SJCRH30 (cell line): ENCODE results near the gene KIAA1217. TPM values are rescaled to one million over a fixed set of nuclear protein-coding genes. Genes with fewer than 3 reads are reported as not detected.
"Not testable (repeated sequence)": the region's sequence is repeated elsewhere in the genome, so short reads cannot be mapped to it uniquely, and the experiment has no call there.

ENCODE experiments used
- DNase-seq, 2 experiments: peaks; one replicate each; pipeline ENCODE4 v3.0.0-alpha.2; 2015 to 2020
- H3K27ac ChIP-seq: fragments of 250-450 bp; sonication (Bioruptor Pico); 2 replicates; pipeline ENCODE4 v1.5.1; 2020; ENCODE audit warnings: mild to moderate bottlenecking, moderate library complexity
- H3K27me3 ChIP-seq: fragments of 250-450 bp; sonication (Bioruptor Pico); 2 replicates; pipeline ENCODE4 v1.5.1; 2020; ENCODE audit warnings: mild to moderate bottlenecking, moderate library complexity
- H3K36me3 ChIP-seq: fragments of 250-450 bp; sonication (Bioruptor Pico); 2 replicates; pipeline ENCODE4 v1.5.1; 2020; ENCODE audit warnings: mild to moderate bottlenecking, moderate library complexity
- H3K4me1 ChIP-seq: fragments of 250-450 bp; sonication (Bioruptor Pico); 2 replicates; pipeline ENCODE4 v1.5.1; 2020; ENCODE audit warnings: mild to moderate bottlenecking, moderate library complexity
- H3K4me3 ChIP-seq: fragments of 250-450 bp; sonication (Bioruptor Pico); 2 replicates; pipeline ENCODE4 v1.5.1; 2020; ENCODE audit warnings: mild to moderate bottlenecking, moderate library complexity
- H3K9me3 ChIP-seq: fragments of 250-450 bp; sonication (Bioruptor Pico); replicated peaks from 2 replicates; pipeline ENCODE4 v1.5.1; 2020; ENCODE audit warnings: mild to moderate bottlenecking, moderate library complexity
- total RNA-seq: library from RNA; depleted of rRNA; stranded (reverse); fragments of >200 nt; shearing (Covaris generic); gene quantifications from 2 replicates; pipeline ENCODE4 v1.2.3, GENCODE V29; 2014

The KIAA1217 gene
- total RNA-seq, 1 experiment from 2014 or later = 29.7 TPM

GRCh38 chr10:24467605-24468004, 258.7 kb downstream of the KIAA1217 start:
- Histone ChIP-seq H3K36me3 (peaks cover 8% of the 10 kb centered on the region), H3K9me3 (peaks cover 3% of the 10 kb centered on the region; the same call in 1 of the 2 replicates), H3K27ac (no peak overlapping the region), H3K4me1 (peaks cover 38% of the 10 kb centered on the region), H3K4me3 (no peak overlapping the region), H3K27me3 (no peaks in the 10 kb centered on the region)
- DNase-seq = no peak

- no peak overlapping the region for H3K27ac ChIP-seq
- H3K4me3 ChIP-seq = no peak overlapping the region
- H3K36me3 ChIP-seq = peaks cover 14% of the 10 kb centered on the region
- no peak for DNase-seq
- no peaks in the 10 kb centered on the region for H3K27me3 ChIP-seq
- H3K9me3 ChIP-seq = peaks cover 3% of the 10 kb centered on the region; the same call in 1 of the 2 replicates
- peaks cover 31% of the 10 kb centered on the region for H3K4me1 ChIP-seq
Observed at GRCh38 chr10:24468281-24468751, 259.4 kb downstream of the KIAA1217 start.

GRCh38 chr10:24469993-24470392, 261.1 kb downstream of the KIAA1217 start:
- peaks cover 3% of the 10 kb centered on the region; the same call in 1 of the 2 replicates for H3K9me3 ChIP-seq
- no peaks in the 10 kb centered on the region for H3K27me3 ChIP-seq
- H3K4me1 ChIP-seq = peaks cover 17% of the 10 kb centered on the region
- no peak overlapping the region for H3K27ac ChIP-seq
- DNase-seq = no peak
- H3K36me3 ChIP-seq = peaks cover 30% of the 10 kb centered on the region
- no peak overlapping the region for H3K4me3 ChIP-seq

GRCh38 chr10:24475598-24475997, 266.7 kb downstream of the KIAA1217 start:
- H3K27ac ChIP-seq = no peak overlapping the region
- H3K4me1 ChIP-seq = no peaks in the 10 kb centered on the region
- peaks cover 11% of the 10 kb centered on the region; the same call in 1 of the 2 replicates for H3K9me3 ChIP-seq
- no peak overlapping the region for H3K4me3 ChIP-seq
- peaks cover 53% of the 10 kb centered on the region for H3K36me3 ChIP-seq
- H3K27me3 ChIP-seq = no peaks in the 10 kb centered on the region
- no peak for DNase-seq

GRCh38 chr10:24476913-24477701, 268.2 kb downstream of the KIAA1217 start:
- no peak for DNase-seq
- H3K4me1 ChIP-seq = no peaks in the 10 kb centered on the region
- H3K27ac ChIP-seq = no peak overlapping the region
- H3K27me3 ChIP-seq = no peaks in the 10 kb centered on the region
- H3K4me3 ChIP-seq = no peak overlapping the region
- H3K36me3 ChIP-seq = peaks cover 49% of the 10 kb centered on the region
- peaks cover 11% of the 10 kb centered on the region; the same call in 1 of the 2 replicates for H3K9me3 ChIP-seq

- Histone ChIP-seq H3K36me3 (peaks cover 43% of the 10 kb centered on the region), H3K9me3 (peaks cover 11% of the 10 kb centered on the region; the same call in 1 of the 2 replicates), H3K27ac (no peak overlapping the region), H3K4me1 (no peaks in the 10 kb centered on the region), H3K27me3 (no peaks in the 10 kb centered on the region), H3K4me3 (no peak overlapping the region)
- DNase-seq = no peak
Observed at GRCh38 chr10:24477915-24478314, 269.0 kb downstream of the KIAA1217 start.

- Histone ChIP-seq H3K4me3 (no peak overlapping the region), H3K27ac (no peak overlapping the region), H3K27me3 (no peaks in the 10 kb centered on the region), H3K9me3 (peaks cover 11% of the 10 kb centered on the region; the same call in 1 of the 2 replicates), H3K4me1 (no peaks in the 10 kb centered on the region), H3K36me3 (peaks cover 24% of the 10 kb centered on the region)
- peak in 1 of 2 experiments; percentile 26 for DNase-seq
Observed at GRCh38 chr10:24479806-24480205, 270.9 kb downstream of the KIAA1217 start.

- Histone ChIP-seq H3K9me3 (peaks cover 8% of the 10 kb centered on the region; the same call in 1 of the 2 replicates), H3K27ac (no peak overlapping the region), H3K36me3 (peaks cover 19% of the 10 kb centered on the region), H3K27me3 (no peaks in the 10 kb centered on the region), H3K4me3 (no peak overlapping the region), H3K4me1 (no peaks in the 10 kb centered on the region)
- DNase-seq = no peak
Observed at GRCh38 chr10:24480447-24480846, 271.5 kb downstream of the KIAA1217 start.

- Histone ChIP-seq H3K36me3 (peaks cover 16% of the 10 kb centered on the region), H3K9me3 (peaks cover 6% of the 10 kb centered on the region; the same call in 1 of the 2 replicates), H3K27ac (no peak overlapping the region), H3K27me3 (no peaks in the 10 kb centered on the region), H3K4me3 (no peak overlapping the region), H3K4me1 (no peaks in the 10 kb centered on the region)
- no peak for DNase-seq
Observed at GRCh38 chr10:24481241-24481640, 272.3 kb downstream of the KIAA1217 start.

- not testable (repeated sequence) for H3K27ac ChIP-seq, H3K4me1 ChIP-seq, H3K9me3 ChIP-seq, DNase-seq, H3K27me3 ChIP-seq, H3K4me3 ChIP-seq
- peaks cover 15% of the 10 kb centered on the region; the same call in 1 of the 2 replicates for H3K36me3 ChIP-seq
Observed at GRCh38 chr10:24482713-24483112, 273.8 kb downstream of the KIAA1217 start.

GRCh38 chr10:24483701-24484100, 274.8 kb downstream of the KIAA1217 start:
- no peaks in the 10 kb centered on the region for H3K4me1 ChIP-seq
- H3K4me3 ChIP-seq = no peak overlapping the region
- H3K36me3 ChIP-seq = peaks cover 12% of the 10 kb centered on the region; the same call in 1 of the 2 replicates
- no peaks in the 10 kb centered on the region for H3K27me3 ChIP-seq
- H3K27ac ChIP-seq = no peak overlapping the region
- H3K9me3 ChIP-seq = peaks cover 6% of the 10 kb centered on the region; the same call in 1 of the 2 replicates
- peak; percentile 17 to 32 for DNase-seq

- Histone ChIP-seq H3K4me3 (no peak overlapping the region), H3K36me3 (peaks cover 7% of the 10 kb centered on the region; the same call in 1 of the 2 replicates), H3K27me3 (no peaks in the 10 kb centered on the region), H3K27ac (no peak overlapping the region), H3K4me1 (no peaks in the 10 kb centered on the region), H3K9me3 (no peaks in the 10 kb centered on the region)
- no peak for DNase-seq
Observed at GRCh38 chr10:24484771-24485170, 275.8 kb downstream of the KIAA1217 start.

GRCh38 chr10:24485304-24485703, 276.4 kb downstream of the KIAA1217 start:
- Histone ChIP-seq H3K4me1 (no peaks in the 10 kb centered on the region), H3K27ac (no peak overlapping the region), H3K27me3 (no peaks in the 10 kb centered on the region), H3K4me3 (no peak overlapping the region), H3K36me3 (peaks cover 7% of the 10 kb centered on the region; the same call in 1 of the 2 replicates), H3K9me3 (no peaks in the 10 kb centered on the region)
- no peak for DNase-seq

GRCh38 chr10:24488631-24489030, 279.7 kb downstream of the KIAA1217 start:
- Histone ChIP-seq H3K27me3 (no peaks in the 10 kb centered on the region), H3K27ac (no peak overlapping the region), H3K9me3 (no peaks in the 10 kb centered on the region), H3K36me3 (peaks cover 10% of the 10 kb centered on the region; the same call in 1 of the 2 replicates), H3K4me1 (no peaks in the 10 kb centered on the region), H3K4me3 (no peak overlapping the region)
- DNase-seq = no peak

- Histone ChIP-seq H3K27ac (no peak overlapping the region), H3K9me3 (no peaks in the 10 kb centered on the region), H3K36me3 (peaks cover 15% of the 10 kb centered on the region), H3K4me3 (no peak overlapping the region), H3K27me3 (no peaks in the 10 kb centered on the region), H3K4me1 (no peaks in the 10 kb centered on the region)
- DNase-seq = no peak
Observed at GRCh38 chr10:24493165-24493564, 284.2 kb downstream of the KIAA1217 start.
